DND-41 (cell line): ENCODE results near the gene SEMA3B.

Experiments used
- ATAC-seq: fragments of 200-7000 bp; cut with Tn5 transposase; 3 replicates; pipeline ENCODE4 v1.9.1; 2021; ENCODE audit warnings: low read depth; ENCODE audit not compliant: insufficient read depth
- DNase-seq: peaks from one replicate; pipeline ENCODE4 v3.0.0-alpha.2; 2020
- H2AFZ ChIP-seq: 2 replicates; pipeline ENCODE4 v1.6.0; 2012; ENCODE audit warnings: low read depth, low read length
- H3K27ac ChIP-seq: 2 replicates; pipeline ENCODE4 v1.5.1; 2012; ENCODE audit warnings: low read length, inconsistent platforms
- H3K27me3 ChIP-seq: fragments of 200-600 bp; sonication (generic); 2 replicates; pipeline ENCODE4 v1.6.0; 2012; ENCODE audit warnings: low read length, mild to moderate bottlenecking, inconsistent platforms; ENCODE audit not compliant: insufficient read depth, poor library complexity
- H3K36me3 ChIP-seq: 2 replicates; pipeline ENCODE4 v1.5.1; 2012; ENCODE audit warnings: low read length, inconsistent platforms; ENCODE audit not compliant: insufficient read depth
- H3K4me1 ChIP-seq: 2 replicates; pipeline ENCODE4 v1.5.1; 2012; ENCODE audit warnings: mild to moderate bottlenecking, low read length; ENCODE audit not compliant: insufficient read depth
- H3K4me2 ChIP-seq: 2 replicates; pipeline ENCODE4 v1.6.0; 2012; ENCODE audit warnings: mild to moderate bottlenecking, moderate library complexity, low read length, inconsistent platforms; ENCODE audit not compliant: insufficient read depth
- H3K4me3 ChIP-seq, 2 experiments: fragments of 200-600 bp in 1 of 2; shearing (Covaris generic) in 1 of 2; 2 replicates each; pipeline ENCODE4 v1.5.1; 2012 to 2016; ENCODE audit warnings: inconsistent platforms in 2 of 2, low read length in 2 of 2, mild to moderate bottlenecking in 2 of 2, low read depth in 1 of 2, moderate library complexity in 1 of 2
- H3K79me2 ChIP-seq: 2 replicates; pipeline ENCODE4 v1.6.0; 2012; ENCODE audit warnings: low read length, inconsistent platforms; ENCODE audit not compliant: insufficient read depth
- H3K9ac ChIP-seq: 2 replicates; pipeline ENCODE4 v1.6.0; 2012; ENCODE audit warnings: low read depth, mild to moderate bottlenecking, inconsistent platforms, low read length, moderate library complexity
- H3K9me3 ChIP-seq: 2 replicates; pipeline ENCODE4 v1.5.1; 2012; ENCODE audit warnings: low read length, moderate library complexity, mild to moderate bottlenecking, inconsistent platforms; ENCODE audit not compliant: insufficient read depth, severe bottlenecking
- H4K20me1 ChIP-seq: 2 replicates; pipeline ENCODE4 v1.6.0; 2012; ENCODE audit warnings: low read length; ENCODE audit not compliant: insufficient read depth
- CTCF ChIP-seq: IDR thresholded peaks from 2 replicates; pipeline ENCODE4 v1.5.1; 2012; ENCODE audit warnings: borderline replicate concordance, low read length, moderate library complexity, mild to moderate bottlenecking; ENCODE audit not compliant: poor library complexity, severe bottlenecking; ENCODE audit errors: extremely low read depth
- EZH2 ChIP-seq: IDR thresholded peaks from 3 replicates; pipeline ENCODE4 v1.6.1; 2012; ENCODE audit warnings: borderline replicate concordance, low read depth, mild to moderate bottlenecking, moderate library complexity, low read length, inconsistent platforms; ENCODE audit not compliant: severe bottlenecking

The SEMA3B gene

DNA sequence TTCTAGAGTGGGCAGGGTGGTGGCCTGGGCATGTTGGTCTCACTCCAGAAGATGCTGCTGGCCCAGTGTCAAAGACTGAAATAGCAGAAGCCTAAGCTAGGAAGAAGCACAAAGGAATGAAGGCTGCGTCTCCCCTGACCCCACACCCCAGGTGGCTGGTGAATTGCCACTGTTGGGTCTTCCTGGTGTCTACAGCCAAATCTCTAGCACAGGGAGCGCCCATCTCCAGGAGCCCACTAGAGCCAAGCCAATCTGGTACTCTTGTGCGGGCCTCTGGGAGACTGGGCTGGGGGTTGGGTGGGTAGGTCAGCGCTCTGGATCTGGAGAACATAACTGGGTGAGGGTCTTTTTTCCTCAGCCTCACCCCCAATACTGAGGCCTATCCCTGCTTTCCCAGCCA, 58.2 kb downstream of the SEMA3B start:
- peaks cover 33% of the 10 kb centered on the region for H3K79me2 ChIP-seq
- H3K36me3 ChIP-seq, result peaks cover 55% of the 10 kb centered on the region
- peak overlapping the region; percentile 73 for H3K27ac ChIP-seq
- H3K4me3 ChIP-seq, result peak overlapping the region; percentile 88 to 89
- no peaks in the 10 kb centered on the region for H3K9me3 ChIP-seq
- peaks cover 59% of the 10 kb centered on the region for H3K4me1 ChIP-seq
- H3K4me2 ChIP-seq, result peak overlapping the region; percentile 80
- DNase-seq (no peak), ATAC-seq (no peak)
- peaks cover 26% of the 10 kb centered on the region for H4K20me1 ChIP-seq
- peak overlapping the region; percentile 79 for H3K9ac ChIP-seq
- H2AFZ ChIP-seq, result no peak overlapping the region
- H3K27me3 ChIP-seq, result no peaks in the 10 kb centered on the region
- TF ChIP-seq CTCF, result no peak
- no peak for TF ChIP-seq EZH2
